ENCODE results near the gene DNTTIP2. TPM values are rescaled to one million over a fixed set of nuclear protein-coding genes. Genes with fewer than 3 reads are reported as not detected.

The DNTTIP2 gene
- total and polyA plus RNA-seq, 2 experiments from 2014 or later: 34.4 to 43.6 TPM

DNA sequence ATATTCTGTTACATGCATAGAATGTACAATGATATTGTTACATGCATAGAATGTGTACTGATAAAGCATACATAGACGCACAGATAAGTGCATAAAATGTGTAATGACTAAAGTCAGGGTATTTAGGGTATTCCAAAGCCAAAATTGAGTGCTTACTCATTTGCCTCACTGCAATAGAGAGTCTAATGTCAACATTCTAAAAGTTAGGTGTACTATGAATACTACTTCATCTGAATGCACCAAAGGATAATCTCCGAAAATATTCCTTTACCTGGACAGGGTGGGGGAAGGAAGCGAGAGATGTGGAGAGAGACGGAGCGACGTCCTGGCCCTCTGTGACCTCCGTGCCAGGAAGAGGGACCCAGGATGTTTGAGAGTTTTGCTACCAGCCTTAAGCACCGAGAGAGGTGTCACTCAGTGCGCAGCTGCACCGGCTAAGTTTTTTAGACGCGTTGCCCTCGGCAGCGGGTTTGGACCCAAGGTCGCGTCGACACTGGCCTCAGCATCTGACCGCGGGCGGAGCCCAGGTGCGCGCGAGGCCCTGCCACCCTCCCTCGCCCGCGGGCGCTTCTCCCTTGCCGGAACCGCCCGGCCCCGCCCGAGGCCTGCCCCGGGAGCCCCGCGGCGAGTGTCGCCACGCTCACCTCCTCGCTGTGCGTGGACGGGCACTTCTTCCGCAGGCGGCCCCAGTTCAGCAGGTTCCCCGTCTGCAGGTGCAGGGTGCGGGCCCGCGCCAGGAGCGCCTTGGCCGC lies 29.6 kb upstream of the DNTTIP2 start:
- peak overlapping the region; percentile 79 for H3K27ac ChIP-seq
- peak overlapping the region; percentile 78 for H3K4me2 ChIP-seq
- peak overlapping the region; percentile 68 for H3K4me3 ChIP-seq
- H3K9me2 ChIP-seq (replicated peaks; ENCODE audit: insufficient read depth): no peaks in the 10 kb centered on the region
- H3K9me3 ChIP-seq (ENCODE audit: low read depth): no peaks in the 10 kb centered on the region
- peaks cover 27% of the 10 kb centered on the region for H3K79me2 ChIP-seq
- H3K4me1 ChIP-seq (ENCODE audit: insufficient read depth): peaks cover 11% of the 10 kb centered on the region
- TF ChIP-seq, protein P1, sequence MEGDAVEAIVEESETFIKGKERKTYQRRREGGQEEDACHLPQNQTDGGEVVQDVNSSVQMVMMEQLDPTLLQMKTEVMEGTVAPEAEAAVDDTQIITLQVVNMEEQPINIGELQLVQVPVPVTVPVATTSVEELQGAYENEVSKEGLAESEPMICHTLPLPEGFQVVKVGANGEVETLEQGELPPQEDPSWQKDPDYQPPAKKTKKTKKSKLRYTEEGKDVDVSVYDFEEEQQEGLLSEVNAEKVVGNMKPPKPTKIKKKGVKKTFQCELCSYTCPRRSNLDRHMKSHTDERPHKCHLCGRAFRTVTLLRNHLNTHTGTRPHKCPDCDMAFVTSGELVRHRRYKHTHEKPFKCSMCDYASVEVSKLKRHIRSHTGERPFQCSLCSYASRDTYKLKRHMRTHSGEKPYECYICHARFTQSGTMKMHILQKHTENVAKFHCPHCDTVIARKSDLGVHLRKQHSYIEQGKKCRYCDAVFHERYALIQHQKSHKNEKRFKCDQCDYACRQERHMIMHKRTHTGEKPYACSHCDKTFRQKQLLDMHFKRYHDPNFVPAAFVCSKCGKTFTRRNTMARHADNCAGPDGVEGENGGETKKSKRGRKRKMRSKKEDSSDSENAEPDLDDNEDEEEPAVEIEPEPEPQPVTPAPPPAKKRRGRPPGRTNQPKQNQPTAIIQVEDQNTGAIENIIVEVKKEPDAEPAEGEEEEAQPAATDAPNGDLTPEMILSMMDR (IDR thresholded peaks at IDR 0.05; ENCODE audit: poor library complexity): no peak
- TF ChIP-seq EZH2 (IDR thresholded peaks at IDR 0.05; ENCODE audit: borderline replicate concordance) (no peak), EZH2phosphoT487 (IDR thresholded peaks at IDR 0.05; ENCODE audit: low read depth, severe bottlenecking, unreplicated experiment) (no peak)
- H2AFZ ChIP-seq: peak overlapping the region; percentile 53
- no peaks in the 10 kb centered on the region for H3K36me3 ChIP-seq (replicated peaks; ENCODE audit: insufficient read depth, low read depth)
- WGBS (ENCODE audit: low lambda C conversion rate, missing lambda C conversion rate): 2% methylated on average over 34 of the region's 49 CpGs
- no peaks in the 10 kb centered on the region for H3K27me3 ChIP-seq
- no peaks in the 10 kb centered on the region for H4K20me1 ChIP-seq (ENCODE audit: insufficient read depth, poor library complexity, severe bottlenecking)
- DNase-seq (ENCODE audit: low spot score): peak; percentile 68

DNA sequence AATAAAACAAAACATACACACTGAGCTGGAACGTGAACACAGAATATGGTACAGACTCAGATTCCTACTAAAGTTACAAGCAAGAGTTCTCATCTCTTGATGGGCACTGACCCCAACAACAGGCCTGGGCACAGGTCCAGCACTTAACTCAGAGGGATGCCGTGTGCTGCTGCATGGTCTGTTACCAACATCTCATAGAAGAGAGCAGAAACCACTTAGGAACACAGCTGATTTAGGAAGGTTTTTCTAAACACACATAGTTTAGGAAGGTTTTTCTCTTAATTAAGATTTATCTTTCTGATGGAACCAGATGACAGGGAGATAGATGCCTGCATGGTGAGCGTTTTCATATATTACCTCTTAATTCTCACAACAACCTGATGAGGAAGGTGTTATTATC lies 28.7 kb upstream of the DNTTIP2 start:
- peaks cover 11% of the 10 kb centered on the region for H3K4me1 ChIP-seq (ENCODE audit: insufficient read depth)
- H3K4me2 ChIP-seq: peak overlapping the region; percentile 78
- no peaks in the 10 kb centered on the region for H3K27me3 ChIP-seq
- H3K79me2 ChIP-seq: peaks cover 32% of the 10 kb centered on the region
- 64% methylated on average over 3 of the region's 3 CpGs for WGBS (ENCODE audit: low lambda C conversion rate, missing lambda C conversion rate)
- no peak overlapping the region for H3K27ac ChIP-seq
- no peaks in the 10 kb centered on the region for H3K9me3 ChIP-seq (ENCODE audit: low read depth)
- no peaks in the 10 kb centered on the region for H3K9me2 ChIP-seq (replicated peaks; ENCODE audit: insufficient read depth)
- H3K4me3 ChIP-seq: no peak overlapping the region
- no peak overlapping the region for H2AFZ ChIP-seq
- H4K20me1 ChIP-seq (ENCODE audit: insufficient read depth, poor library complexity, severe bottlenecking): no peaks in the 10 kb centered on the region
- TF ChIP-seq, protein P1 (IDR thresholded peaks at IDR 0.05; ENCODE audit: poor library complexity): no peak
- TF ChIP-seq EZH2 (IDR thresholded peaks at IDR 0.05; ENCODE audit: borderline replicate concordance) (no peak), EZH2phosphoT487 (IDR thresholded peaks at IDR 0.05; ENCODE audit: low read depth, severe bottlenecking, unreplicated experiment) (no peak)
- peak; percentile 26 for DNase-seq (ENCODE audit: low spot score)
- no peaks in the 10 kb centered on the region for H3K36me3 ChIP-seq (replicated peaks; ENCODE audit: insufficient read depth, low read depth)

DNA sequence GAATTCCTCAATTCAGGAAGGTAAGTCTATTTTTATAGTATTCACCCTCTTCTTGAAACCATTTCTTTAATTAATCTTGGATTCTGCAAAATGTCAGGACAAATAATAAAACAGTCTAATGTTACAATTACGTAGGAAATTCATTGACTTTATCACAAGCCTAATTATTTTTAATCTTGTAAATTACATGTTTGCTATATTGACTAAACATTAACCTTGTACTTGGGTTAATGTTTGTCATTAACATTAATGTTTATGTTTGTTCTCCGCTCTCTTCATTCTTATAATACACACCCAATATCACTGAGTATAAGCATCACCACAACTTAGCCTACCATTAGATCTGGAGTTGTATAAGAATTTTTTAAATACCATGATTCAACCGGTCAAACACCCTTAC lies 27.5 kb upstream of the DNTTIP2 start:
- Histone ChIP-seq H3K4me1 (ENCODE audit: insufficient read depth) (peaks cover 11% of the 10 kb centered on the region), H2AFZ (no peak overlapping the region), H3K4me2 (no peak overlapping the region), H3K9me3 (ENCODE audit: low read depth) (no peaks in the 10 kb centered on the region), H3K36me3 (replicated peaks; ENCODE audit: insufficient read depth, low read depth) (no peaks in the 10 kb centered on the region), H3K27ac (no peak overlapping the region), H3K9me2 (replicated peaks; ENCODE audit: insufficient read depth) (no peaks in the 10 kb centered on the region), H3K4me3 (no peak overlapping the region), H3K27me3 (no peaks in the 10 kb centered on the region), H3K79me2 (peaks cover 33% of the 10 kb centered on the region), H4K20me1 (ENCODE audit: insufficient read depth, poor library complexity, severe bottlenecking) (no peaks in the 10 kb centered on the region)
- TF ChIP-seq EZH2 (IDR thresholded peaks at IDR 0.05; ENCODE audit: borderline replicate concordance): no peak
- TF ChIP-seq EZH2phosphoT487 (IDR thresholded peaks at IDR 0.05; ENCODE audit: low read depth, severe bottlenecking, unreplicated experiment): no peak
- TF ChIP-seq, protein P1 (IDR thresholded peaks at IDR 0.05; ENCODE audit: poor library complexity): no peak
- 92% methylated on average over 3 of the region's 3 CpGs for WGBS (ENCODE audit: low lambda C conversion rate, missing lambda C conversion rate)
- no peak for DNase-seq (ENCODE audit: low spot score)

All from hepatocyte (in vitro differentiated cells).